Thyroid gland (tissue), 4 donors: ENCODE data around the gene SRPX2. TPM values are rescaled to one million over a fixed set of nuclear protein-coding genes. Genes with fewer than 3 reads are reported as not detected.

Source experiments
- DNase-seq, 2 donors: peaks; one replicate each; pipeline ENCODE4 v3.0.0-alpha.2; 2019
- H3K27ac ChIP-seq, 3 donors: fragments of 200-600 bp; sonication (generic); 1 replicate in 2 of 3; 2 replicates in 1 of 3; pipeline ENCODE4 v1.5.1; 2016 to 2019; ENCODE audit warnings: mild to moderate bottlenecking in 1 of 3, moderate library complexity in 1 of 3
- H3K27me3 ChIP-seq: fragments of 200-600 bp; sonication (generic); one replicate; pipeline ENCODE4 v1.5.1; 2019
- H3K36me3 ChIP-seq, 2 donors: fragments of 200-600 bp; sonication (generic); one replicate each; pipeline ENCODE4 v1.5.1; 2016 to 2019
- H3K4me1 ChIP-seq, 2 donors: fragments of 200-600 bp; sonication (generic); one replicate each; pipeline ENCODE4 v1.5.1; 2017 to 2019
- H3K4me3 ChIP-seq, 3 donors: fragments of 200-600 bp; sonication (generic); replicated peaks in 1 of 3; 1 replicate in 2 of 3; 2 replicates in 1 of 3; pipeline ENCODE4 v1.5.1; 2016; ENCODE audit warnings: mild to moderate bottlenecking in 1 of 3
- H3K9me3 ChIP-seq: fragments of 200-600 bp; sonication (generic); one replicate; pipeline ENCODE4 v1.5.1; 2017
- CTCF ChIP-seq, 6 experiments: fragments of 200-600 bp in 3 of 6; fragments of 450-650 bp in 3 of 6; sonication (generic) in 3 of 6; IDR thresholded peaks; one replicate each; pipeline ENCODE4 v1.5.1; 2016 to 2019; ENCODE audit warnings: antibody characterized with exemption in 6 of 6, mild to moderate bottlenecking in 2 of 6, inconsistent platforms in 1 of 6, moderate library complexity in 1 of 6
- POLR2A ChIP-seq, 2 donors: fragments of 450-650 bp; IDR thresholded peaks; one replicate each; pipeline ENCODE4 v1.6.1; 2017; ENCODE audit warnings: antibody characterized with exemption in 2 of 2, mild to moderate bottlenecking in 2 of 2, moderate library complexity in 1 of 2
- WGBS, 2 donors: methylation state at CpG; one replicate each; pipeline ENCODE4 v1.1.5; 2017; 5-methylcytosine and 5-hydroxymethylcytosine counted together
- intact Hi-C: fragments of 100-400 bp; cut with DNase I; formaldehyde crosslinking; loops from one replicate; pipeline ENCODE4 v1.15.1; 2023
- total RNA-seq, 4 donors: library from RNA; depleted of rRNA; stranded (reverse); fragments of >200 nt; gene quantifications; one replicate each; pipeline ENCODE4 v1.2.3, GENCODE V29; 2016

Gene SRPX2
- total RNA-seq, 4 donors from 2014 or later: 6.1 to 24.1 (median 12.5) TPM

DNA sequence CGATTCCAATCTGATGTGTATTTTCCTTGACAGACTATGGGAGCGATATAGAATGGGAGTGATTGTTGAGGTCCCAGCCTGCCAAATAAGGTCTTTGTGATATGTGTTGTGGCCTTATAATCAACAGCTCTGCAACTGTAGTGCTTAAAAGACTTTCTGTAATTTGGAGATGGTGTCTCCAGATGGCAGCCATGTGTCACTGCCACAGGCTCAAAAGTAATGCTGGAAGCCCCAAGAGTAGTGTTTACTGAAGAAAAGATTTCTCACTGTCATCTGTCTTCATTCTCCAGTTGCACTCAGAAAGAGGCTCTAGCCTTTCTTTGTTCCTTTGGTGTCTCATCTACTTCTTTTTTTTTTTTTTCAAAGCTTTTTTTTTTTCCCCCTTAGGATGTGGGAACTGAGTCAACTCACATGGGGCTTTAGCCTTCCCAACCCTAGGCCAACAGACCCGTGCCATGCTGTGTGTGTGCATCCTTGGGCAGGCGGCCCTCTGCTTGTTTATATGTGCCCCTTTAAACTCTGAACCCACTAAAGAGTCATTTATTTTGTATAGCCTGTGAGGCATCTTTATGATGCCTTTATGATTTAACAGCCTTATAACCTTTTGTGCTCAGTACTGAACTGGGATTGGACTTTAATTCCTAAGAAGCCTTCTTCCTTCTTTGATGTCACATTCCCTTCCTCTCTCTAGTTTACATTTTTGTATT lies 15.6 kb downstream of the SRPX2 start:
- Histone ChIP-seq H3K27me3 (no peaks in the 10 kb centered on the region), H3K27ac (no peak overlapping the region), H3K4me3 (no peak overlapping the region), H3K4me1 (no peaks in the 10 kb centered on the region), H3K36me3 (no peaks in the 10 kb centered on the region), H3K9me3 (no peaks in the 10 kb centered on the region)
- TF ChIP-seq POLR2A (IDR thresholded peaks at IDR 0.05) (no peak), CTCF (IDR thresholded peaks at IDR 0.05) (no peak)
- intact Hi-C loops: no loop called here
- DNase-seq: no peak
- WGBS, 2 donors: 82 to 88% methylated on average over 4 of the region's 4 CpGs

- H3K27me3 ChIP-seq: no peaks in the 10 kb centered on the region
- TF ChIP-seq POLR2A (IDR thresholded peaks at IDR 0.05) (no peak), CTCF (IDR thresholded peaks at IDR 0.05) (no peak)
- intact Hi-C loops: no loop called here
- H3K27ac ChIP-seq: no peak overlapping the region
- no peak overlapping the region for H3K4me3 ChIP-seq
- no peak for DNase-seq
- H3K4me1 ChIP-seq: no peaks in the 10 kb centered on the region
- no peaks in the 10 kb centered on the region for H3K9me3 ChIP-seq
- no peaks in the 10 kb centered on the region for H3K36me3 ChIP-seq
- WGBS, 2 donors: 92% methylated on average over 12 to 13 of the region's 13 CpGs
Measured at GRCh38 chrX:100662170-100662569, 18.2 kb downstream of the SRPX2 start.

DNA sequence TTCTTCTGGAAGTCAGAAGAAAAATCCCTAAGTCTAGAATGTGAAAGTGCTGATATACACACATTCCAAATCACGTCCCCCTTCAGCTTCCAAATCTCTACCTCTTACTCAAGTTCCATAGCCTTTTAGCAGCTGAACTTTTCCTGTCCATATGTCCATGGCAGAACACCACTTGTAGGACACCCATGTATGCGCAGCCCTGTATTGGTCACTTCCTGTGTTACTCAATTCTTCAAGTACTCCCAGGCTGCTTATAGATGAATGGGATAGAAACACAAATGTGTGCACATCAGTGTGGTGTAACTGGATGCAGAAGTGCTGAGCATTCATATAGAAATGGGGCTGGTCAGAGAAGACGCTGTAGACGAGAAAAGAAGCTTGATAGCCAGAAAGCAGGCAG lies 18.8 kb downstream of the SRPX2 start:
- Histone ChIP-seq H3K4me1 (no peaks in the 10 kb centered on the region), H3K36me3 (no peaks in the 10 kb centered on the region), H3K4me3 (no peak overlapping the region), H3K27ac (no peak overlapping the region), H3K9me3 (no peaks in the 10 kb centered on the region), H3K27me3 (no peaks in the 10 kb centered on the region)
- no peak for DNase-seq
- intact Hi-C loops: no loop called here
- WGBS, 2 donors: 92 to 93% methylated on average over 4 of the region's 4 CpGs
- TF ChIP-seq POLR2A (IDR thresholded peaks at IDR 0.05) (no peak), CTCF (IDR thresholded peaks at IDR 0.05) (no peak)

GRCh38 chrX:100663642-100664041 lies 19.6 kb downstream of the SRPX2 start:
- no peak for DNase-seq
- H3K27ac ChIP-seq: no peak overlapping the region
- H3K27me3 ChIP-seq: no peaks in the 10 kb centered on the region
- H3K4me1 ChIP-seq: no peaks in the 10 kb centered on the region
- TF ChIP-seq CTCF (IDR thresholded peaks at IDR 0.05): no peak
- H3K9me3 ChIP-seq: no peaks in the 10 kb centered on the region
- 73 to 83% methylated on average over 1 to 2 of the region's 2 CpGs for WGBS, 2 donors
- intact Hi-C loops: no loop called here
- no peaks in the 10 kb centered on the region for H3K36me3 ChIP-seq
- no peak overlapping the region for H3K4me3 ChIP-seq

GRCh38 chrX:100672966-100673365 lies 29.0 kb downstream of the SRPX2 start:
- TF ChIP-seq POLR2A (IDR thresholded peaks at IDR 0.05): no peak
- no peak for TF ChIP-seq CTCF (IDR thresholded peaks at IDR 0.05)
- no peaks in the 10 kb centered on the region for H3K36me3 ChIP-seq
- H3K9me3 ChIP-seq: no peaks in the 10 kb centered on the region
- H3K4me3 ChIP-seq: no peak overlapping the region
- intact Hi-C loops: no loop called here
- no peak overlapping the region for H3K27ac ChIP-seq
- WGBS, 2 donors: 80 to 90% methylated on average over 1 to 3 of the region's 3 CpGs
- no peak for DNase-seq
- H3K4me1 ChIP-seq: no peaks in the 10 kb centered on the region
- H3K27me3 ChIP-seq: no peaks in the 10 kb centered on the region
